COLO668 (cell line): Measurements from ENCODE around the gene TRIM60.
"Not testable (repeated sequence)": the region's sequence is repeated elsewhere in the genome, so short reads cannot be mapped to it uniquely, and the experiment has no call there.

Experiments
- DNase-seq: peaks from one replicate; lab custom pipeline; 2025; ENCODE audit not compliant: unreplicated experiment; lab: John Stamatoyannopoulos, UW

The TRIM60 gene

GRCh38 chr4:165031436-165032211, at the start of gene TRIM60:
TRIM60 (plus strand) TSS chr4:165031999; CDS start chr4:165040073, 8,074 bp downstream.
- no peak for DNase-seq

- no peak for DNase-seq
Observed at GRCh38 chr4:164989471-164989870, 42.3 kb upstream of the TRIM60 start.

GRCh38 chr4:164990786-164991185, 41.0 kb upstream of the TRIM60 start:
- not testable (repeated sequence) for DNase-seq

GRCh38 chr4:164996123-164996522, 35.7 kb upstream of the TRIM60 start:
- not testable (repeated sequence) for DNase-seq

- no peak for DNase-seq
Observed at GRCh38 chr4:164997324-164997723, 34.5 kb upstream of the TRIM60 start.

- no peak for DNase-seq
Observed at GRCh38 chr4:164997941-164998340, 33.9 kb upstream of the TRIM60 start.

- not testable (repeated sequence) for DNase-seq
Observed at GRCh38 chr4:164998526-164999080, 33.2 kb upstream of the TRIM60 start.

- DNase-seq: not testable (repeated sequence)
Observed at GRCh38 chr4:165001957-165002356, 29.8 kb upstream of the TRIM60 start.

GRCh38 chr4:165005352-165005925, 26.4 kb upstream of the TRIM60 start:
- no peak for DNase-seq

GRCh38 chr4:165006456-165006855, 25.3 kb upstream of the TRIM60 start:
- no peak for DNase-seq

GRCh38 chr4:165006886-165007285, 24.9 kb upstream of the TRIM60 start:
- no peak for DNase-seq

GRCh38 chr4:165009493-165010227, 22.1 kb upstream of the TRIM60 start:
- no peak for DNase-seq

GRCh38 chr4:165010487-165010886, 21.3 kb upstream of the TRIM60 start:
- DNase-seq: no peak

- no peak for DNase-seq
Observed at GRCh38 chr4:165010991-165011390, 20.8 kb upstream of the TRIM60 start.

- no peak for DNase-seq
Observed at GRCh38 chr4:165011403-165011802, 20.4 kb upstream of the TRIM60 start.

GRCh38 chr4:165013691-165014090, 18.1 kb upstream of the TRIM60 start:
- no peak for DNase-seq

- no peak for DNase-seq
Observed at GRCh38 chr4:165016971-165017370, 14.8 kb upstream of the TRIM60 start.

GRCh38 chr4:165019995-165020394, 11.8 kb upstream of the TRIM60 start:
- DNase-seq: not testable (repeated sequence)

- DNase-seq: not testable (repeated sequence)
Observed at GRCh38 chr4:165025782-165026181, 6.0 kb upstream of the TRIM60 start.

GRCh38 chr4:165027762-165028402, 3.9 kb upstream of the TRIM60 start:
- DNase-seq: no peak

GRCh38 chr4:165048170-165048569, 16.4 kb downstream of the TRIM60 start:
- no peak for DNase-seq
